RWPE1 (cell line): ENCODE results near the gene RIBC1.
A peak's percentile ranks its signal among the peaks of the same experiment; 100 is the strongest.
"Not testable (repeated sequence)": the region's sequence is repeated elsewhere in the genome, so short reads cannot be mapped to it uniquely, and the experiment has no call there.

Experiments
- CTCF ChIA-PET: fragments of 350-600 bp; sonication (Branson Sonifier 250); formaldehyde crosslinking; extraction: SDS; loops from one replicate; lab custom pipeline; 2021; lab: Yijun Ruan, JAX
- POLR2A ChIA-PET: fragments of 400-600 bp; formaldehyde crosslinking; extraction: SDS; loops from one replicate; lab custom pipeline; 2020; ENCODE audit warnings: antibody characterized with exemption; ENCODE audit not compliant: low non-redundant PET; lab: Yijun Ruan, JAX
- DNase-seq: peaks from one replicate; pipeline ENCODE4 v3.0.0; 2012; ENCODE audit warnings: low spot score
- H3K27ac ChIP-seq: fragments of 450-650 bp; 2 replicates; pipeline ENCODE4 v1.5.1; 2017
- CTCF ChIP-seq: fragments of 450-650 bp; conservative IDR thresholded peaks from 2 replicates; pipeline ENCODE4 v1.5.1; 2017; ENCODE audit warnings: low read depth, mild to moderate bottlenecking

RIBC1 gene

GRCh38 chrX:53412446-53412845 is 10.2 kb upstream of the RIBC1 start:
- no peak for DNase-seq
- ChIA-PET POLR2A (no interaction called here), CTCF (interaction anchor here (0.7 kb wide), 1 partner anchor 11 kb away, joined by 3 read pairs; no protein-coding TSS in a partner anchor)

GRCh38 chrX:53420351-53420750 is 2.3 kb upstream of the RIBC1 start:
- H3K27ac ChIP-seq, DNase-seq, POLR2A ChIA-PET: not testable (repeated sequence)
- CTCF ChIA-PET: interaction anchor here (0.6 kb wide), 1 partner anchor 1070 kb away, joined by 4 read pairs; no protein-coding TSS in a partner anchor

More at GRCh38 chrX:53412446-53412845, 10.2 kb upstream of the RIBC1 start:
- H3K27ac ChIP-seq: no peak overlapping the region
- TF ChIP-seq CTCF: no peak

GRCh38 chrX:53421125-53421524 is 1.5 kb upstream of the RIBC1 start:
- no peak for DNase-seq
- TF ChIP-seq CTCF: no peak
- POLR2A ChIA-PET: no interaction called here
- CTCF ChIA-PET: no interaction called here
- H3K27ac ChIP-seq: no peak overlapping the region

DNA sequence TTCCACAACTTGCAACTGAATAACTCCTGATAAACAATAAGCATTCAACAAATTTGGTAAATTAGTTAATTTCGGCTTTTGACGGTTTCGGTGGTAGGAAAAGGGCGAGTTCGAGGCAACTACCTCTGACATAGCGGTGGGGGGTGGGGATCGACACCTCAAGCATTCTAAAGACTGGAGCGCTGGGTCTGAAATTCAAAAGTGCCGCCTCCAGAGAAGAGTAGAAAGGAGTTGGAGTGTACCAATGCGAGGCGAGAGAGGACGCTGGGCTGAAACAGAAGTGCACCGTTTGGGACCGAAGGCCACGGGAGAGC is 944 bp upstream of the RIBC1 start:
- no peak for TF ChIP-seq CTCF
- H3K27ac ChIP-seq: peak overlapping the region; percentile 94
- POLR2A ChIA-PET: interaction anchor here (0.7 kb wide), 1 partner anchor 19 kb away, joined by 3 read pairs; no protein-coding TSS in a partner anchor
- no peak for DNase-seq
- CTCF ChIA-PET: no interaction called here

- ChIA-PET CTCF (no interaction called here), POLR2A (interaction anchor here (0.7 kb wide), 1 partner anchor 18 kb away, joined by 3 read pairs; no protein-coding TSS in a partner anchor)
- no peak for TF ChIP-seq CTCF
- H3K27ac ChIP-seq: peak within 1 kb of the TSS; percentile 94
- peak; percentile 94 for DNase-seq
These were observed 400 bp upstream of the RIBC1 start, which contains the start of gene SMC1A for GRCh38 chrX:53422086-53422860. TSS of gene SMC1A (minus strand) at chrX:53422654. CDS start at chrX:53422600, 54 bp downstream.

GRCh38 chrX:53429755-53430154 is 7.1 kb downstream of the RIBC1 start:
- CTCF ChIA-PET: interaction anchor here (0.6 kb wide), 1 partner anchor 37 kb away, joined by 3 read pairs; no protein-coding TSS in a partner anchor

More at GRCh38 chrX:53429755-53430154, 7.1 kb downstream of the RIBC1 start:
- DNase-seq: no peak
- POLR2A ChIA-PET: no interaction called here
- H3K27ac ChIP-seq: no peak overlapping the region
- no peak for TF ChIP-seq CTCF
